Stromal cell of bone marrow (primary cell): Measurements from ENCODE around the gene DSCAML1.

Source experiments
- DNase-seq: peaks from one replicate; pipeline ENCODE4 v3.0.0-alpha.2; 2012; ENCODE audit warnings: low read depth

DSCAML1 gene

GRCh38 chr11:117796872-117797529 lies at the start of gene DSCAML1:
DSCAML1 (minus strand) TSS chr11:117797216; CDS start chr11:117797079, 137 bp downstream.
- DNase-seq: no peak

GRCh38 chr11:117843666-117844484 lies 46.9 kb upstream of the DSCAML1 start:
- peak; percentile 21 for DNase-seq

GRCh38 chr11:117842131-117842941 lies 45.3 kb upstream of the DSCAML1 start:
- DNase-seq: no peak

GRCh38 chr11:117841551-117842031 lies 44.6 kb upstream of the DSCAML1 start:
- no peak for DNase-seq

GRCh38 chr11:117840881-117841550 lies 44.0 kb upstream of the DSCAML1 start:
- no peak for DNase-seq

GRCh38 chr11:117839936-117840813 lies 43.2 kb upstream of the DSCAML1 start:
- no peak for DNase-seq

GRCh38 chr11:117839380-117839881 lies 42.4 kb upstream of the DSCAML1 start:
- no peak for DNase-seq

- no peak for DNase-seq
Measured at GRCh38 chr11:117838901-117839300, 41.9 kb upstream of the DSCAML1 start.

- no peak for DNase-seq
Measured at GRCh38 chr11:117837791-117838190, 40.8 kb upstream of the DSCAML1 start.

GRCh38 chr11:117837070-117837776 lies 40.2 kb upstream of the DSCAML1 start:
- no peak for DNase-seq

- DNase-seq: no peak
Measured at GRCh38 chr11:117836077-117836960, 39.3 kb upstream of the DSCAML1 start.

- no peak for DNase-seq
Measured at GRCh38 chr11:117835576-117835975, 38.6 kb upstream of the DSCAML1 start.

GRCh38 chr11:117834838-117835443 lies 37.9 kb upstream of the DSCAML1 start:
- DNase-seq: no peak

- no peak for DNase-seq
Measured at GRCh38 chr11:117834068-117834810, 37.2 kb upstream of the DSCAML1 start.

GRCh38 chr11:117833401-117833891 lies 36.4 kb upstream of the DSCAML1 start:
- no peak for DNase-seq

- DNase-seq: no peak
Measured at GRCh38 chr11:117832511-117832910, 35.5 kb upstream of the DSCAML1 start.

GRCh38 chr11:117831661-117832415 lies 34.8 kb upstream of the DSCAML1 start:
- DNase-seq: no peak
